ENCODE data around the gene NUDT16L1. TPM values are rescaled to one million over a fixed set of nuclear protein-coding genes. Genes with fewer than 3 reads are reported as not detected.

The NUDT16L1 gene
- total RNA-seq, 1 donor from 2014 or later: 51.7 TPM

DNA sequence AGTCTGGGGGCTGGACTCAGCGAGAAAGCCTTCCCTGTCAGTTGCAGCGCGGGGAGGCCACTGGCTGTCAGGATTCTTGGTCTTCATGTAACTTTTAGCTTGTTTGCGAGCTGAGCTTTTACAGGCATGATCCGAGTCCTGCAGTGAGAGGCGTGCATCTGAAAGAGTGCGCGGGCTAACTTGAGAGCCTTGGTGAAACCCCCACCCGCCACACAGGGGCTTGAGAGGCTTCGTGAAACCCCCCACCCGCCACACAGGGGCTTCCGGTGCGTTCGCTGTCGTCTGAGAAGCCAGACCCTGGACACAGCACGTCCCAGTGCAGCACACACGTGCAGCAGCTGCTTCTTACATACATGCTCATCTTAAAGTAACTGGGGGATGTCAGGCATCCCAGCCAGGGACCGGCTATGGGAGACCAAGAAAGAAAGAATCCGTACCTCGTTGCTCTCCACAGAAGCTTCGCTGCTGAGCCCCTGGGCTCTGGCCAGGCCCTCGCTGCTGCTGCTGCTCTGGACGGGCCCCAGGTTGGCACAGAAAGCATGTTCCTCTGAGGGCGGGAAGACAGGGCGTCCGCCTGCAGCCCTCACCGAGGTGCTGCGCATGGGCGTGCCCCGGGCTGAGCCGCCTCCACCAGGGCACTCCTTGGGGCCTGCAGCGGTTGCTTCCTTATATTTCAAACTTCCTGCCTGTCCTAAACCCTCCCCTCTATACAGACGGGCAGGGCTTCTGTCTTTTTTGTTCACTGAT, 7.8 kb downstream of the NUDT16L1 start:
- intact Hi-C loops (cut with micrococcal nuclease): no loop called here
- peak; percentile 82 for ATAC-seq
- DNase-seq: peak; percentile 82

GRCh38 chr16:4701791-4702465, 8.6 kb downstream of the NUDT16L1 start:
- ATAC-seq (no peak), DNase-seq (no peak)
- intact Hi-C loops (cut with micrococcal nuclease): no loop called here

DNA sequence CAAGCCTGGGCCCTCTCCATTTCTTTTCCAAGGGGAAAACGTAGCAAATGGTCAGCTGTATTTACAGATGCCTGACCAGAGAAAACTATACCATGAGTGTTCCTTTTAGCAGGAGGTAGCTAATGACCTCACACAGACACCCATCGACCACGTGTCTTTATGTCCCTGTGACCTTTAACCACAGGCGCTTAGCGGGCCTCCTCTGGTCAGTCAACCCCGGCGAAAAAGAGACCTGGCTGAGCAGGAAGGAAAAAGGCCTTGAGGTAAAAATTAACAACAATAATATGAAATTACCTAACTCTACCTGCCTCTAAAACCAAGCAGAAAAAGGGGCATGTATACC, 9.1 kb downstream of the NUDT16L1 start:
- intact Hi-C loops (cut with micrococcal nuclease): no loop called here
- ATAC-seq (no peak), DNase-seq (no peak)

- DNase-seq: no peak
- intact Hi-C loops (cut with micrococcal nuclease): no loop called here
- no peak for ATAC-seq
These were observed 10.5 kb downstream of the NUDT16L1 start for GRCh38 chr16:4703906-4704305.

DNA sequence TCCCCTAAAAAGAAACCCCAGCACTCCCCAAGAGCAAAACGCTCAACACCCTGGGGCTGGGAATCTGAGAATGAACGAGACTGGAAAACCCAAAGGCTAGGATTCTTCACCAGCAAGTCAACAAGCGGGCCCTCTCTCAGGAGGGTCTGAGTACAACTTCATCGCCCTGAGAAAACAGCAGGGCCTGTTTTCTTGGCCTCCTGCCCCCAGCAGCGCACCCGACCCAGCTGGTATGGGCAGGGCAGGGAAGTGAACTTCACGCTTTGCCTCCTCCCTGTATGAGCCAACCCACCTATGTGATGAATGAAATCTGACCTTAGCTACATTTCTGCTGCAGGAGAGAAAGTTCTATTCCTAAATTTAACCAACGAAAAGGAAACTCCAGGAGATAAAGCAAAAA, 11.1 kb downstream of the NUDT16L1 start:
- DNase-seq: no peak
- intact Hi-C loops (cut with micrococcal nuclease): no loop called here
- no peak for ATAC-seq

DNA sequence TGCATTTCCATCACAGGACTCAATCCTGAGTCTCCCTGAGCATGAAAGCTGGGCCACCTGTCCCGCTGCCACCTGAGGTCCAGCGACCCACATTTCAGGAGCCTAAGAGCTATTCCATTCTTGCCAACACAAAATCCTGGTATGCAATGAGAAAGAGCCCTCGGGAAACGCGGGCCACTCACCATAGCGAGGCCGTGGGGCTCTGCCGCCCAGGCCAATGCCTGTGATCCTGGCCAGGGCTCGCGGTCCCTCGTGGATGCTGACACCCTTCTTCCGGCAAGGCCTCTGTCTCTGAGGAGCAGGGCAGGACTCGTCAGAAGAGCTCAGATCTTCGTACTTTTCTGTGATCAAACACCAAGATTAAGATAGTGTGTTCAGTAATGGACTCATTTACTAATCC, 11.6 kb downstream of the NUDT16L1 start:
- DNase-seq (no peak), ATAC-seq (no peak)
- intact Hi-C loops (cut with micrococcal nuclease): no loop called here

DNA sequence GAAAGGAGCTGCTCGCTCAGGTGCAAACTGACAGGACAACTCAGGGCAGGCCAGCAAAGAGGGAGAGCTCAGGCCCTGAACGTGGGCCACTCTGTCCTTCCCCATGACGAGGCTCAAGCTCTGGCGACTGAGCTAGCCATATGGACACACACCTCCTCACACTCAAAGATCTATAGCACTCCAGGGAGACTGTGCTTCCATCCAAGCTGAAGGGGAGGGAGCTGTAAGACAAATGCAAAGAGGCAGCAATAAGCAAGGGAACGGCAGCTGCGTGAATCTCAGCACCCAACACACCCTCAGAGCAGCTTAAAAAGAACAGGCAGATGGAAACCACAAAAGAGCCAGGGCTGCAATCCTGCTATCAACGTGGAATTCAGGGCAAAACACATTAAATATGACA, 13.5 kb downstream of the NUDT16L1 start:
- DNase-seq (no peak), ATAC-seq (no peak)
- intact Hi-C loops (cut with micrococcal nuclease): no loop called here

DNA sequence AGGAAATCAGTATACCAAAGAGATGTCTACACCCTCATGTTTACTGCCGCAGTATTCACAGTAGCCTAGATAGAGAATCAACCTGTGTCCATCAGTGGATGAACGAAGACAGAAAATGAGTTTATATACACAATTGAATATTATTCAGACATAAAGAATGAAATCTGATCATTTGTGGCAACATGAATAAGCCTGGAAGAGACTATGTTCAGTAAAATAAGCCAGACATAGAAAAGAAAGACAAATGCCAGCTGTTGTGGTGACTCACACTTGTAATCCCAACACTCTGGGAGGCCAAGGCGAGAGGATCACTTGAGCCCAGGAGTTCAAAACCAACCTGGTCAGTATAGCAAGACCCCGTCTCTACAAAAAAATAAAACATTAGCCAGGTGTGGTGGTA, 16.1 kb downstream of the NUDT16L1 start:
- intact Hi-C loops (cut with micrococcal nuclease): no loop called here
- ATAC-seq: no peak
- no peak for DNase-seq

- ATAC-seq (no peak), DNase-seq (no peak)
- intact Hi-C loops (cut with micrococcal nuclease): no loop called here
These were observed 20.5 kb downstream of the NUDT16L1 start for GRCh38 chr16:4713663-4714501.

- DNase-seq (no peak), ATAC-seq (no peak)
- intact Hi-C loops (cut with micrococcal nuclease): no loop called here
These were observed 21.6 kb downstream of the NUDT16L1 start for GRCh38 chr16:4714996-4715395.

- ATAC-seq (no peak), DNase-seq (no peak)
- intact Hi-C loops (cut with micrococcal nuclease): no loop called here
These were observed 25.1 kb downstream of the NUDT16L1 start for GRCh38 chr16:4718466-4718865.

DNA sequence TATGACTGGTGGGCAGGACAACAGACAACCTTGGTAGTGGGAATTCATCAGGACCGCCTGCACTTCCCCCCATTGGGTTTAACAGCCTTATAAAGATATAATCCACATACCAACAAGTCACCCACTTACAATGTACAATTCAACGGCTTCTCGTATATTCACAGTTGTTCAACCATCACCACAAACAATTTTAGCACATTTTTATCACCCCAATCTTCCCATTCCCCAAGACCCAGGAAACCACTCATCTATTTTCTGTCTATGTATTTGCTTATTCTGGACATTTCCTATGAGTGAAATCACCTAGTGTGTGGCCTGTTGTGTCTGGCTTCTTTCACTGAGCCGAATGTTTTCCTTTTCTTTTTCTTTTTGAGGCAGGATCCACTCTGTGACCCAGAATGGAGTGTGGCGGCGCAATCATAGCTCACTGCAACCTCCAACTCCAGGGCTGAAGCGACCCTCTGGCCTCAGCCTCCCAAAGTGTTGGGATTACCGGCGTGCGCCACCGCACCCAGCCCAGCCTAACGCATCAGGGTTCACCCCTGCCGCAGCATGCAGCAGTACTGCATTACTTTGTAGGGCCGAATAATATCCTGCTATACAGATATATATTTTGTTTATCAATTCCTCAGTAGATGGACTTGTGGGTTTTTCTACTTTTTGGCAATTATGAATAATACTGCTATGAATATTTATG, 29.9 kb downstream of the NUDT16L1 start:
- ATAC-seq (no peak), DNase-seq (no peak)
- intact Hi-C loops (cut with micrococcal nuclease): no loop called here

DNA sequence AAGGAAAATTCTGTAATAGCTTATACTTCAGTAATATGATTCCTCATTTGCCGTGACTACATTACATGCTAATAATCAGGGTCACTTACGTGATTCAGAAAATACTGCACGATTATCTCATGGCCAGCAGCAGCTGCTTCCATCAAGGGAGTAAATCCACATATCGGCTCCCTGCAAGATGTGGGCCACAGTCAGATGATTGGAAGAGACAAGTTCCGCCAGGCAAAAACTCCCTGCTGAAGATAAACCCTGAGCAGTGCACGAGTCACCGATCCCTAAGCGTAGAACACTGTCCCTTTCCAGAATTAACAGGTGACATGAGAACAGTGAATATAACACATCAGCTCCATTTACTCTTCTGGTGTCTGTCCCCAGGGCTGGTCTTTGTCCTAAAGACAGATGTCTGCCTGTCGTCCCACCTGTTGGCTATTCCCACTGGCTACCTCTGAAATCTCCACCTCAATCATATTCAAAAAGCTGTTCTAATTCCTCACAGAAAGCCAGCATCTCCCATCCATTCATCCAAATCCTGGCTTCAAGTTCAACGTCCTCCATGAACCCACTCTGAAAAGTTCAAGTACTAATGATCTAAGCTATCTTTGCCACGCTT, 31.4 kb downstream of the NUDT16L1 start:
- DNase-seq (no peak), ATAC-seq (no peak)
- intact Hi-C loops (cut with micrococcal nuclease): no loop called here

DNA sequence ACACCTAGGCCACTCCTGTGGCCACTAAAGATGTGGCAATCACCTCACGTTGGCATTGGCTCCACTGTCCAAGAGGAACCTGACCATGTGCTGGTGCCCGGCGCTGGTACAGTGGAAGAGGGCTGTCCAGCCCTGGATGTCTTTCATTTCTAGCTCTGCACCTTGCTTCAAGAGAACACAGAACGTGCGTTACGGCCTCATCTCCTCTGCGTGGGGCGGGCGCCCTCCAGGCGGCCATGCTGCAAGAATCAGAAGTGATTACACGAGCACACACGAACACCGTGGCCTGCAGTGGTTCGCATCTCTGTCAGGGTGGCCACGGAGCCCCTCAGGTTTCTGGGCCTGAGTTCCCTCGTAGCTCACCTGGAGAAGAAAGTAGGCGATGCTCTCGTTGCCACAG, 33.3 kb downstream of the NUDT16L1 start:
- intact Hi-C loops (cut with micrococcal nuclease): no loop called here
- DNase-seq (no peak), ATAC-seq (no peak)

GRCh38 chr16:4728676-4729075, 35.3 kb downstream of the NUDT16L1 start:
- DNase-seq (no peak), ATAC-seq (no peak)
- intact Hi-C loops (cut with micrococcal nuclease): no loop called here

- ATAC-seq (no peak), DNase-seq (no peak)
- intact Hi-C loops (cut with micrococcal nuclease): no loop called here
These were observed 36.5 kb downstream of the NUDT16L1 start for GRCh38 chr16:4729876-4730275.

GRCh38 chr16:4733211-4733742, 39.9 kb downstream of the NUDT16L1 start:
- intact Hi-C loops (cut with micrococcal nuclease): no loop called here
- ATAC-seq (no peak), DNase-seq (no peak)

- intact Hi-C loops (cut with micrococcal nuclease): no loop called here
- DNase-seq (no peak), ATAC-seq (peak; percentile 1)
These were observed 40.3 kb downstream of the NUDT16L1 start for GRCh38 chr16:4733747-4734062.

DNA sequence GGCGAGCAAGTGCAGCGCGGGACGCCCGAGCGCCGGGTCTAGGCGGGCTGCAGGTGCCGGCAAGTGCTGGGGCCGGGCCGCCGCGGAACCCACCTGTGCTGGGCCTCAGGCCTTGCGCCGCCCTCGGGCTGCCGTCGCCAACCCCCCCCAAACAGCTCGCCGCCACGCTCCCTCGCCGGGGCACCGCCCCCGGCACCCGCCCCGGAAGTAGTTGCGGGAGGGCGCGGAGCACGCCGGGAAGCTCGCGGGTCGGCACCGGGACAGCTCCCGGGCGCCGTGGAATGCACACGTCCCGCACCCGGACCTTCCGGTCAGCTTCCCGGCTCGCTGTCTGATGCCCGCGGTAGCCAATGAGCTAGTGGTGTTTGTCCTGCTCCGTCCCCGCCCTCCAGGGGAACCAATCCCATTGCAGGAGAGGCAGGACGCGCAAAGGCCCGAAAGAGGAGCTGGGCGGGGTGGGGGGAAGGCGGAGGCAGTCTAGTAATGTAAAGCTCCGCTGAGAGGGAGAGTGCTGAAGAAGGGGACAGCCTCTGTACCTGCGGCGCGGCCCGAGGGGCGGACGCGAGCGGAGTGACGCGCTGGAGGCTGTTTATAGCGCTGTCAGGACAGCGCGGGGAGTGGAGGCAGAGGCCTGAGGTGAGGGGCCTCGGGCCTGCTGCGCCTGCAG, 40.8 kb downstream of the NUDT16L1 start, which contains the start of the genes ANKS3 and DNAAF8:
Gene ANKS3, minus strand, starts transcription at position 209 of the 667 bp plus-strand sequence. CDS start 4,122 bp downstream, outside the sequence.
Gene DNAAF8, plus strand, starts transcription at position 475 of the 667 bp plus-strand sequence. CDS start 1,978 bp downstream, outside the sequence.
- peak; percentile 97 for DNase-seq
- peak; percentile 98 for ATAC-seq
- intact Hi-C loops (cut with micrococcal nuclease): no loop called here
